AG04450 (cell line): ENCODE results near the gene SETD3. TPM values are rescaled to one million over a fixed set of nuclear protein-coding genes. Genes with fewer than 3 reads are reported as not detected.

Experiments
- CTCF ChIA-PET: fragments of 300-600, 350-600 bp; formaldehyde crosslinking; extraction: SDS; loops from one replicate; lab custom pipeline; 2022; ENCODE audit warnings: antibody characterized with exemption, inconsistent platforms; lab: Charles Lee
- POLR2A ChIA-PET: fragments of 350-600 bp; formaldehyde crosslinking; extraction: SDS; loops from one replicate; lab custom pipeline; 2021; ENCODE audit warnings: antibody characterized with exemption, inconsistent platforms; lab: Yijun Ruan, JAX
- DNase-seq: peaks from one replicate; pipeline ENCODE4 v3.0.0-alpha.2; 2011; ENCODE audit warnings: low read depth, low spot score
- H3K27ac ChIP-seq: one replicate; pipeline ENCODE4 v1.5.1; 2012; ENCODE audit warnings: low read depth, low read length, control low read depth
- H3K27me3 ChIP-seq: one replicate; pipeline ENCODE4 v1.6.0; 2012; ENCODE audit warnings: low read length; ENCODE audit not compliant: control insufficient read depth, insufficient read depth
- H3K4me3 ChIP-seq: 2 replicates; pipeline ENCODE4 v1.5.1; 2011; ENCODE audit warnings: mild to moderate bottlenecking, low read depth, low read length, control low read depth
- H3K9me3 ChIP-seq: 2 replicates; pipeline ENCODE4 v1.5.1; 2012; ENCODE audit warnings: low read length; ENCODE audit not compliant: control insufficient read depth, insufficient read depth
- CTCF ChIP-seq: IDR thresholded peaks from 2 replicates; pipeline ENCODE4 v1.5.1; 2011; ENCODE audit warnings: low read depth, low read length, control low read depth, inconsistent platforms
- polyA plus RNA-seq: library from polyadenylated mRNA; depleted of rRNA; stranded (reverse); fragments of >200 nt; gene quantifications from 2 replicates; pipeline ENCODE4 v1.2.3, GENCODE V29; 2011

SETD3 gene
- polyA plus RNA-seq, 1 experiment: 25.0 TPM

- POLR2A ChIA-PET: no interaction called here
- no peak overlapping the region for H3K4me3 ChIP-seq
- H3K9me3 ChIP-seq: no peaks in the 10 kb centered on the region
- no peak for TF ChIP-seq CTCF
- H3K27ac ChIP-seq: no peak overlapping the region
- no peak for DNase-seq
- CTCF ChIA-PET: interaction anchor here (2.4 to 13.8 kb wide), 2 partner anchors 8 to 15 kb away, joined by 26 to 305 read pairs; no protein-coding TSS in a partner anchor
- H3K27me3 ChIP-seq: no peaks in the 10 kb centered on the region
These were observed 73.2 kb downstream of the SETD3 start for GRCh38 chr14:99407416-99407815.

GRCh38 chr14:99402950-99403349, 77.7 kb downstream of the SETD3 start:
- CTCF ChIA-PET: interaction anchor here (1.1 to 4.7 kb wide), 3 partner anchors 10 to 13 kb away, joined by 3 to 55 read pairs (median 43); no protein-coding TSS in a partner anchor
- POLR2A ChIA-PET: no interaction called here
- no peak overlapping the region for H3K4me3 ChIP-seq
- H3K9me3 ChIP-seq: no peaks in the 10 kb centered on the region
- DNase-seq: no peak
- H3K27me3 ChIP-seq: no peaks in the 10 kb centered on the region
- no peak for TF ChIP-seq CTCF
- H3K27ac ChIP-seq: no peak overlapping the region

DNA sequence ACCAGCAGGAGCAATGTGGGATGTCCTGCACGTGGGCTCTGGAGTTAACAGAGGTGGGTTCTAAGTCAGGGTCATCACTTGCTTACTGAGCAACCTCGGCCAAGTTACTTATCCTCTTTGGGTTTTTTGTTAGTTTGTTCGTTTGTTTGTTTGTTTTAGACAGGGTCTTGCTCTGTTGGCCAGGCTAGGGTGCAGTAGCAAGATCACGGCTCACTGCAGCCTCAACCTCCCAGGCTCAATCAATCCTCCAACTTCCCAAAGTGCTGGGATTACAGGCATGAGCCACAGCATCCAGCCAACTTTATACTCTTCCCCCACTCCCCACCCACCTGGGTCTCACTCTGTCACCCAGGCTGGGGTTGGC, 78.4 kb downstream of the SETD3 start:
- Histone ChIP-seq H3K27ac (no peak overlapping the region), H3K4me3 (no peak overlapping the region), H3K9me3 (no peaks in the 10 kb centered on the region), H3K27me3 (no peaks in the 10 kb centered on the region)
- no peak for TF ChIP-seq CTCF
- ChIA-PET POLR2A (no interaction called here), CTCF (interaction anchor here (4.6 to 4.7 kb wide), 2 partner anchors 9 to 13 kb away, joined by 43 to 55 read pairs; no protein-coding TSS in a partner anchor)
- no peak for DNase-seq

GRCh38 chr14:99401621-99402284, 78.9 kb downstream of the SETD3 start:
- ChIA-PET CTCF (interaction anchor here (0.6 to 4.7 kb wide), 3 partner anchors 9 to 14 kb away, joined by 4 to 55 read pairs (median 43); no protein-coding TSS in a partner anchor), POLR2A (no interaction called here)
- TF ChIP-seq CTCF: no peak
- Histone ChIP-seq H3K27me3 (no peaks in the 10 kb centered on the region), H3K27ac (no peak overlapping the region), H3K9me3 (no peaks in the 10 kb centered on the region), H3K4me3 (no peak overlapping the region)
- no peak for DNase-seq

GRCh38 chr14:99401211-99401610, 79.4 kb downstream of the SETD3 start:
- ChIA-PET POLR2A (no interaction called here), CTCF (interaction anchor here (1.9 to 4.7 kb wide), 3 partner anchors 8 to 14 kb away, joined by 5 to 55 read pairs (median 43); no protein-coding TSS in a partner anchor)
- no peak for TF ChIP-seq CTCF
- no peak for DNase-seq
- Histone ChIP-seq H3K27me3 (no peaks in the 10 kb centered on the region), H3K9me3 (no peaks in the 10 kb centered on the region), H3K4me3 (no peak overlapping the region), H3K27ac (no peak overlapping the region)
